Astrocyte of the cerebellum (primary cell): ENCODE results near the gene DMRT3.
A peak's percentile ranks its signal among the peaks of the same experiment; 100 is the strongest.

Experiments used
- DNase-seq: peaks from one replicate; pipeline ENCODE4 v3.0.0-alpha.2; 2011; ENCODE audit warnings: low read depth
- H3K4me3 ChIP-seq: 2 replicates; pipeline ENCODE4 v1.5.1; 2011; ENCODE audit warnings: mild to moderate bottlenecking, low read depth, low read length, moderate library complexity
- in situ Hi-C: cut with HindIII; loops from 2 replicates; pipeline ENCODE4 v1.10.0; 2017; ENCODE audit warnings: low sequenced_read_pairs
- TF ChIP-seq, protein P1 (sequence below): IDR thresholded peaks from 2 replicates; pipeline ENCODE4 v1.5.1; 2012; ENCODE audit warnings: low read length, low read depth, moderate library complexity, mild to moderate bottlenecking; ENCODE audit errors: missing control alignments

The DMRT3 gene, protein sequence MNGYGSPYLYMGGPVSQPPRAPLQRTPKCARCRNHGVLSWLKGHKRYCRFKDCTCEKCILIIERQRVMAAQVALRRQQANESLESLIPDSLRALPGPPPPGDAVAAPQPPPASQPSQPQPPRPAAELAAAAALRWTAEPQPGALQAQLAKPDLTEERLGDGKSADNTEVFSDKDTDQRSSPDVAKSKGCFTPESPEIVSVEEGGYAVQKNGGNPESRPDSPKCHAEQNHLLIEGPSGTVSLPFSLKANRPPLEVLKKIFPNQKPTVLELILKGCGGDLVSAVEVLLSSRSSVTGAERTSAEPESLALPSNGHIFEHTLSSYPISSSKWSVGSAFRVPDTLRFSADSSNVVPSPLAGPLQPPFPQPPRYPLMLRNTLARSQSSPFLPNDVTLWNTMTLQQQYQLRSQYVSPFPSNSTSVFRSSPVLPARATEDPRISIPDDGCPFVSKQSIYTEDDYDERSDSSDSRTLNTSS

DNA sequence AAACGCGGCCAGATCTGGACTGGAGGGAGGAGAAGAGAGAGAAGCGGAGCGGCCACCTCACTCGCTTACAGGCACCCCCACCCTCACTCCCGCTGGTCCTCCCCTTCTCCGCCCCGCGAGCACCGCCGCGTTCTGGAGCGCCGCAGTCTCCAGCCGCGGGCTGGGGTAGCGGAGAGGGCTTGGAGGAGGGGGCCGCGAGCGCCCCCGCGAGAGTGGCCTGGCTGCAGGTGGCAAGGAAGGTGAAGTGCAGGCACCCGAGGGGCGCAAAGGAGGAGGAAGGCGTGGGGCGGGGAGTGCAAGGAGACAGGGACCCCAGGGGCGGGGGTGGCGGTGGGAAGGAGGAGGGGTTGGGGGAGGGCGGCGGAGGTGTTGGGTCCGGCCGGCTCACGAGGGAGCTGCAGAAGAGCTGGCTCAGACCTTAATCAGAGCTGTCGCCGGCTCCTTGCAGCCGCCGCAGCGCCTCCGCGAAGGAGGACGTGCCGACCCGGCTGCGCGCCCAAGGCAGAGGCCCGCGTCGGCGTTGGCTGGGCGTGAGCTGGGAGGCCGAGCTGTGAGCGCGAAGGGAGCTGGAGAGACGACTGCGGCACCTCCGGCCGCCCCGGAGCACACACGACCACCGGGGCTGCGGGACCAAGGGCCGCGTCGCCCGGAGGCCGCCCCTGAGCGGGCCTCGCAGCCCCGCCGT lies at the start of gene DMRT3:
Gene DMRT3, plus strand, starts transcription at position 398 of the 685 bp plus-strand sequence. CDS start 347 bp downstream, outside the sequence.
- no peak for DNase-seq
- H3K4me3 ChIP-seq: no peak within 1 kb of the TSS
- TF ChIP-seq, protein P1, sequence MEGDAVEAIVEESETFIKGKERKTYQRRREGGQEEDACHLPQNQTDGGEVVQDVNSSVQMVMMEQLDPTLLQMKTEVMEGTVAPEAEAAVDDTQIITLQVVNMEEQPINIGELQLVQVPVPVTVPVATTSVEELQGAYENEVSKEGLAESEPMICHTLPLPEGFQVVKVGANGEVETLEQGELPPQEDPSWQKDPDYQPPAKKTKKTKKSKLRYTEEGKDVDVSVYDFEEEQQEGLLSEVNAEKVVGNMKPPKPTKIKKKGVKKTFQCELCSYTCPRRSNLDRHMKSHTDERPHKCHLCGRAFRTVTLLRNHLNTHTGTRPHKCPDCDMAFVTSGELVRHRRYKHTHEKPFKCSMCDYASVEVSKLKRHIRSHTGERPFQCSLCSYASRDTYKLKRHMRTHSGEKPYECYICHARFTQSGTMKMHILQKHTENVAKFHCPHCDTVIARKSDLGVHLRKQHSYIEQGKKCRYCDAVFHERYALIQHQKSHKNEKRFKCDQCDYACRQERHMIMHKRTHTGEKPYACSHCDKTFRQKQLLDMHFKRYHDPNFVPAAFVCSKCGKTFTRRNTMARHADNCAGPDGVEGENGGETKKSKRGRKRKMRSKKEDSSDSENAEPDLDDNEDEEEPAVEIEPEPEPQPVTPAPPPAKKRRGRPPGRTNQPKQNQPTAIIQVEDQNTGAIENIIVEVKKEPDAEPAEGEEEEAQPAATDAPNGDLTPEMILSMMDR: no peak
- in situ Hi-C loops: no loop called here

DNA sequence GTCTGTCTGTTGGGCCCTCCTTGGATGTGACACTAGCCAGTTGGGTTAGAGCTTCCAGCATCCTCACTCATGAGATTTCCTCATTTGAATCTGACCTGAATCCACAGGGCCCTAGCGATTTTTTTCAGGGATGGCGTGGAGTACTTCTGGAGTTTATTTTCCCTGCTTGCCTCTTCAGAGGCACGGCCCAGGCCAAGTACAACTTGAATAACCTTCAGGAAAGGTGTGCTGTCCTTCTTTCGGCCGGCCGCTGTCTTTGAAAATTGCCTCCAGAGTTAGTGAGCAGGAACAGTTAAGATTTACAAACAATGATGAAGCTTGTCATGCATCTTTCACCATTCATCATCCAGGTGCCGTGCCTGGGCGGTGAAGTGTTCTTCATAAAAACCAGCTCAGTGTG lies 49.5 kb upstream of the DMRT3 start:
- no peak overlapping the region for H3K4me3 ChIP-seq
- no peak for DNase-seq
- TF ChIP-seq, protein P1: no peak
- in situ Hi-C loops: loop anchor here (5.0 kb wide), 1 partner anchor 85 kb away; the partner anchor contains the start of gene DMRT1

DNA sequence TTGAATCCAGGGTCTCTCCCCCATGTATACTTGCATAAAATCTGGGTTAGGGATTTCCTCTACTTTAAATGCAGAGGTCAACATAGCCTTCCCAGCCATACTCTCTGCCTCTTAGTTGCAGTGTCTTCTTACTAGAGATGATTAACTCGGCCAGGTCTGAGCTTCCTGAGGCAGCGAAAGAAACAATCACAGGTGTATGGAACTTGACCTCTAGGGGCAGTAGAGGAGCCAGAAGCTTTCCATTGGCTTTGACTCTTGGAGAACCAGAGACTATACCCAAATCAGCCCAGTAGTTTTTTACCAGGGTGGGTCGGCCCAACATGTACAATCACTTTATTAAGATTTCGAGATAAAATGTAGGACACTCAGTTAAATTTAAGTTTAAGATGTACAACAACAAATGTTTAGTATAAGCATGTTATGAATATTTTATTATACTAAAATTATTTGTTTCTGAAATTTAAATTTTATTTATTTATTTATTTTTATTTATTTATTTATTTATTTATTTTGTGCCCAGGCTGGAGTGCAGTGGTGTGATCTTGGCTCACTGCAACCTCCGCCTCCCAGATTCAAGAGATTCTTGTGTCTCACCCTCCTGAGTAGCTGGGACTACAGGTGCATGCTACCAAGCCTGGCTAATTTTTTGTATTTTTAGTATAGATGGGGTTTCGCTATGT lies 48.0 kb upstream of the DMRT3 start:
- H3K4me3 ChIP-seq: no peak overlapping the region
- TF ChIP-seq, protein P1: peak; percentile 43
- in situ Hi-C loops: loop anchor here (5.0 kb wide), 1 partner anchor 86 kb away; the partner anchor contains the start of gene DMRT1
- DNase-seq: no peak

DNA sequence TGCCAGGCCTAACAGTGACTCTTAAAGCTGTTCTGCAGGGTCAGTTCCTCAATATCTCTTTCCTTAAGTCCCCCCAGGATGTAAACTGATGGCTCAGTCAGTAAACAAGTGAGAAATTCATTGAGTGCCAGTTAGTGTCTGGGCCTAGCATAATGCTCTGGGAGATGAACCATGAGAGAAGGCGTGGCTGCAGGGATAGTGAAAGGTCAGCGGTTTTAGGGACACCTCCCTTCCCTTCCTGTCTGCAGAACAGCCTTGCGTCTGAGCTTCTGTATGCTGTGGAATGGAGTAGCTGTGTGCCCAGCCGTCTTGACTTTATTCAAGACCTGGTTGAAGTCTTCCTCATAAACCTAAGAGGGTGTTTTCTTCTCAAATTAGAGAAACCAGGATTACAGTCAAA lies 46.7 kb upstream of the DMRT3 start:
- H3K4me3 ChIP-seq: no peak overlapping the region
- TF ChIP-seq, protein P1: no peak
- in situ Hi-C loops: loop anchor here (5.0 kb wide), 1 partner anchor 87 kb away; the partner anchor contains the start of gene DMRT1
- no peak for DNase-seq

DNA sequence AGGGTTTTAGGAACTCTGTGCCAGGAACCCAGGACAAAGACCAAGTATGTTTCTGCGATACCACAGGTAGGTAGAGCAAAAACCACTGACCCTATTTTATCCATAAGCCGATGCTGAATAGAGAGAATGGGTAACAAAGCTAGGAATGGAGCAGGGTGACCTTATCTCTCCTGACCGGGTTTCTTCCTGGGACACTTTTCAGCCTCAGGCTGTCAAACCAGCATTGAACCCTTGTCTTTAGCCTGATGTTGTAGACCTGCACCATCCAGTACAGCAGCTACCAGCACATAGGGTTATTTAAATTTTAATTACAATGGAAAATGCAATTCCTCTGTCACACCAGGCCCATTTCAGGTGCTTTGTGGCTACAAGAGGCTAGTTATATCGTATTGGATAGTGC lies 43.1 kb upstream of the DMRT3 start:
- in situ Hi-C loops: no loop called here
- TF ChIP-seq, protein P1: no peak
- no peak overlapping the region for H3K4me3 ChIP-seq
- no peak for DNase-seq

DNA sequence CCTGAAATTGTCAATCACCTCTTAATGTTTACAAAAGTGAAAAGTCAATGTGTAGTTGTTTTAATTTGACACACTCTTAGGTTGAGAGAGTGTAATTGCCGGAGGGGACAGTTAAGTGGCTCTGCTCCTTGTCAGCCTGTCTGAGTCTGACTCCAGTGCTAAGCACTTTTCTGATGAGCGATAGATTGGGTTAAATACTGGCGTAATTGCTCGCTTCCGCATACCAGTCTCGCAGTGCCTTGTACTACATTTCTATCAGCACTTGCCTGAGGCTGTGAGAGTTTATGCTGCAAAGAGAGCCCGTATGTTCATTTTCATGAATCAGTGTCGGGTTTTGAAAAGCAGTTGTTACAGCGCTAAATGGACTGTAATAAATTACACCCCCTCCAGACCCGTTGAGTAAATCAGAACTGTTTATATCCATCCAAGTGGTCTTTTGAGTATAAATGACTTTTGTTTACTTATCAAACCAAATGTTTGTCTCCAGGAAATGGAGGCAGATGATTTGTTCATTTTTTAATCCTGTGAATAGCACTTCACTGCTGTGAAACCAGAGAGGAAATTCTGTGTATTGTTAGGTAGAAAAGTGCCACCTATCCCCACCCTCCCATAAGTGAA lies 41.0 kb upstream of the DMRT3 start:
- DNase-seq: no peak
- no peak overlapping the region for H3K4me3 ChIP-seq
- in situ Hi-C loops: no loop called here
- TF ChIP-seq, protein P1: no peak
